ENCODE results near the gene POM121.

GRCh38 chr7:72924386-72924732 is 536 bp upstream of the POM121 start:
- TF ChIP-seq SNAI2 (CRISPR knock-in tag; IDR thresholded peaks at IDR 0.05) = no peak
- TF ChIP-seq CSDC2 (CRISPR knock-in tag; IDR thresholded peaks at IDR 0.05) = no peak
- no peak for TF ChIP-seq ARNTL (CRISPR knock-in tag; IDR thresholded peaks at IDR 0.05; ENCODE audit: borderline replicate concordance, low read depth)
- no peak for TF ChIP-seq ZNF8 (CRISPR knock-in tag; IDR thresholded peaks at IDR 0.05)

Data from SK-N-SH treated with all-trans-retinoic acid at 6 μM for 48 hours (cell line).